Loucy (cell line): ENCODE results near the gene MBD3.

Experiments used
- CTCF ChIP-seq: fragments of 200-600 bp; sonication (generic); conservative IDR thresholded peaks from 2 replicates; pipeline ENCODE4 v1.5.1; 2014; ENCODE audit warnings: mild to moderate bottlenecking, antibody characterized with exemption, low read length
- EZH2phosphoT487 ChIP-seq: fragments of 200-600 bp; IDR thresholded peaks from 2 replicates; pipeline ENCODE4 v1.6.1; 2018; ENCODE audit warnings: antibody characterized with exemption, mild to moderate bottlenecking, moderate library complexity, borderline replicate concordance

- TF ChIP-seq CTCF (no peak), EZH2phosphoT487 (no peak)
These were observed 68.2 kb downstream of the MBD3 start for GRCh38 chr19:1524287-1524971.
